HG03196 (cell line): ENCODE measurements around the gene TEKT4.
"Not testable (repeated sequence)": the region's sequence is repeated elsewhere in the genome, so short reads cannot be mapped to it uniquely, and the experiment has no call there.

Experiments used
- ATAC-seq: cut with Tn5 transposase; IDR thresholded peaks from one replicate; pipeline ENCODE4 v1.9.1; 2021; ENCODE audit not compliant: unreplicated experiment

TEKT4 gene, protein sequence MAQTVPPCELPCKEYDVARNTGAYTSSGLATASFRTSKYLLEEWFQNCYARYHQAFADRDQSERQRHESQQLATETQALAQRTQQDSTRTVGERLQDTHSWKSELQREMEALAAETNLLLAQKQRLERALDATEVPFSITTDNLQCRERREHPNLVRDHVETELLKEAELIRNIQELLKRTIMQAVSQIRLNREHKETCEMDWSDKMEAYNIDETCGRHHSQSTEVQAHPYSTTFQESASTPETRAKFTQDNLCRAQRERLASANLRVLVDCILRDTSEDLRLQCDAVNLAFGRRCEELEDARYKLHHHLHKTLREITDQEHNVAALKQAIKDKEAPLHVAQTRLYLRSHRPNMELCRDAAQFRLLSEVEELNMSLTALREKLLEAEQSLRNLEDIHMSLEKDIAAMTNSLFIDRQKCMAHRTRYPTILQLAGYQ

DNA sequence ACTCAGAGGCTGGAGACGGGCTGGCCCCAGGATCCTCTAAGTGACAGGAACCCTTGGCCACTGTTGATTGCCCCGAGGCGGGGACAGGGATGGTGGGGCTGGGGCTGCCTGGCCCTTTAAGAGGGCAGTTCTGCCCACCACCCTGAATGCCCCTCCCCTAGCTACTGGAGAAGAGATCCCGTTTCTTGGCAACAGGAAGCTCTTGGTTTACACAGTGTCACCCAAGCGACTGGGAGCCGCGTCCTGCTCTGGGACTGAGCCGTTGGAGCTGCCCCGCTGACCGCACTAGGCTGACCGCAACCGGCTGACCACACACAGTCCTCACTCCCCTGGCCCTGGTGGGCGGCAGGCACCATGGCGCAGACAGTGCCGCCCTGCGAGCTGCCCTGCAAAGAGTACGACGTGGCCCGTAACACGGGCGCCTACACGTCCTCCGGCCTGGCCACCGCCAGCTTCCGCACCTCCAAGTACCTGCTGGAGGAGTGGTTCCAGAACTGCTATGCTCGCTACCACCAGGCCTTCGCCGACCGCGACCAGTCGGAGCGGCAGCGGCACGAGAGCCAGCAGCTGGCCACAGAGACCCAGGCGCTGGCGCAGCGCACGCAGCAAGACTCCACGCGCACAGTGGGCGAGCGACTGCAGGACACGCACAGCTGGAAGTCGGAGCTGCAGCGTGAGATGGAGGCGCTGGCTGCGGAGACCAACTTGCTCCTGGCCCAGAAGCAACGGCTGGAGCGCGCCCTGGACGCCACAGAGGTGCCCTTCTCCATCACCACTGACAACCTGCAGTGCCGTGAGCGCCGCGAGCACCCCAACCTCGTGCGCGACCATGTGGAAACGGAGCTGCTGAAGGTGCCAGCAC lies at the start of gene TEKT4:
TSS of gene TEKT4 (plus strand) at position 205 of the 862 bp plus-strand sequence. CDS start at position 355, 150 bp downstream.
- no peak for ATAC-seq

GRCh38 chr2:94839224-94839623 lies 32.0 kb upstream of the TEKT4 start:
- not testable (repeated sequence) for ATAC-seq

GRCh38 chr2:94856856-94857255 lies 14.4 kb upstream of the TEKT4 start:
- ATAC-seq = not testable (repeated sequence)

DNA sequence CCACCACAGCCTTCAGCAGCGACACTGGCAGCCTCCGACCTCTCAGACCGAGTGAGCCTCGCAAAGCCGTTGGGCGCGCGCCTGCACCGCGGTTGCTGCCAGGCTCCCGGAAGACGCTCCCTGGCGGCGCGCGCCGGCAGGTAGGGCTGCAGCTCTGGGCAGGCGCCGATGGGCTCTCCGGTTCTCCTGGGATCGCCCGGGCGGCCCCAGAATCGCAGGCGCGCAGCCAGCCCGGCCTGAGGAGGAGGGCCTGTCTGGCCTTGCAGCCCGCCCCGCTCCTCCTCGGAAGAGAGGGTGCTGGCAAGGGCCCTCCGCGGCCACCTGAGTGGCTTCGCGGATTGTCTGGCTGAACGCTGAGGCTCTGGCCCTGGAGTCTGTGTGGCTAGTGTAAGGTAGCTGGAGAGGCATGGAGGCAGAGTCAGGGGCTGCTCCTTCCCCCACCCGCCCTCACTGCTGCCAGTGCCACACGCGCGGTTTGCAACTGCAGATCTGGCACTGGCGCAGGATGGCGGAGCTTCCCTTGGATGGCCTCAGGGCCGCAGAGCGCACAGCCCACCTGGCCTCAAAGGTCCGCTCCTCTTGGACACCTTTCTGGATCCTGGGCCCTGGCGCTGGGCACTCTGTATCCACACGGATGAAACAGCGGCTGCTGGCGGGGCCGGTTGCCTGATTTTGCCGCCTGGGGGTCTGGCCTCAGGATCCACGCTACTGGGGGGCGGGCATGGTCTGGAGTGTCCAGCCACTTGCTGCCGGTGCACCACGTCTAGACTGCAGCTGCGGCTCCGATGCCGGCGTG lies 13.7 kb upstream of the TEKT4 start:
- not testable (repeated sequence) for ATAC-seq

DNA sequence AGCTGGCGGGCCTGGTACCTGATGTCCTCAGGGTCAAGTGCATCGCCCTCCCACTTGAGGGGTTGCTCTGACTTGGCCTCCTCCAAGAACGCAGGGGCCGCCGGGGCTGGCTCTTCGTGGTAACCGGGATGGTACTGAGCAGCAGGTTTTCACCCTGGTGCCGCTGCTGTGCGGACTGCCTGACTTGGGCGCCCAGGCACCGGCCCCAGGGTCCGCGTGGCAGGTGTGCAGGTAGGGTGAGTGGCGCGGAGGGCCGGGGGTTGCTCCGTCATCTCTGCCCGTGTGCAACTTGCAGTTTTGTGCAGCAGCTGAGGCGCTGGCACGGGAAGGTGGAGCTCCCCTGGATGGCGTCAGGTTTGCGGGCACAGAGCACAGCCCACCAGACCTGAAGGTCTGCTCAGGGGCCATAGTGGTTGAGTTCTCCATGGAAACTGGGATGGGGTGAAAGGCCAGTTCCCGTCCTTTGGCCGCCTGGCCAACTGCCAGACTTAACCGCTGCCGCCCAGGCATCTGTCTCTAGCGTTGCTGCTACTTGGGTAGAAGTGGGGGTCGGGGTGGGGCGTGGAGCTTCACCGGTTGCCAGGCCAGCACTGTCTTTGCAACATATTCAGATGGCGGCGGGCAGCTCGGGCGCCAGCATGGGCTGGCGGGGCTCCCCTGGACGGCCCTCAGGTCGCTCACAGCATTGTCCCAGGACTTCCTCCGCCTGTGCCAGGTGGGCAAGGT lies 12.9 kb upstream of the TEKT4 start:
- ATAC-seq = not testable (repeated sequence)

DNA sequence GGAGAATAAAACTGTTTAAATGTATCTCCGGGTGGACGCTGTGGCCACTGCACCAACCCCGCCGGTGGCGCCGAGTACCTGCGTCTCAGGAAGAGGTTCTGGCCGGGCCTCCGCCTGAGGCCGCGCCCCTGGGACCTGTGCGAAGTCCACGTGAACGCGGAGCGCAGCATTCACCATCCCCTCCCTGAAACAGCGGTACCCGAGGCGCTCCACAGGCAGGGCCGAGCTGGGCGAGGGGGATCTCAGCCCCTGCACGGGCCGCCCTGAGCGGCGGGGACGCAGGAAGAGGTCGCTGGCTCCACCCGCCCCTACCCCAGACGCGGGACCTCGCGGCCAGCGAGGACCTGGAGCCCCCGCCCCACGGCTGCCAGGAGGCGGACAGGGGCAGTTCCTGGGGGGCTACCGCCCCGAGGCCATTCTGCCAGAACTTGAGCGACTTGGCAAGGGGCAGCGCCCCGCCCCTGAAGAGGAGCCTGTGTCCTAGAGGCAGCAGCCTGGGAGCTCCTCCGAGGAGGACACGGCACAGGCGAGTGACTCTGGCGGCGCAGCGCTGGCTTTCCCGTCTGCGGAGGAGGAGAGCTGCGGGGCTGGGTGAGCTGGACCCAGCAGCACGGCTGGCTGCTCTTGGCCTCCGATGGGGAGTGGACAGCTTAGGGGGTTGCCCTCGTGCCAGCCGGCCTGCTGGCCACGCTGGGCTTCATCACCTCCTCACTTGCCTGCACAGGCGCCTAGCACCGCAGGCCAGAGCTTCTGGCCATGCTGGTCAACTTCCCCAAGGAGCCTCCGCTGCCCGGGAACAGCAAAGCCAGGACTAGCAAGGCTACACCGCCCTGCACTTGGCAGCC lies 9.7 kb upstream of the TEKT4 start:
- ATAC-seq = no peak

- not testable (repeated sequence) for ATAC-seq
Measured at GRCh38 chr2:94862903-94863302, 8.3 kb upstream of the TEKT4 start.

DNA sequence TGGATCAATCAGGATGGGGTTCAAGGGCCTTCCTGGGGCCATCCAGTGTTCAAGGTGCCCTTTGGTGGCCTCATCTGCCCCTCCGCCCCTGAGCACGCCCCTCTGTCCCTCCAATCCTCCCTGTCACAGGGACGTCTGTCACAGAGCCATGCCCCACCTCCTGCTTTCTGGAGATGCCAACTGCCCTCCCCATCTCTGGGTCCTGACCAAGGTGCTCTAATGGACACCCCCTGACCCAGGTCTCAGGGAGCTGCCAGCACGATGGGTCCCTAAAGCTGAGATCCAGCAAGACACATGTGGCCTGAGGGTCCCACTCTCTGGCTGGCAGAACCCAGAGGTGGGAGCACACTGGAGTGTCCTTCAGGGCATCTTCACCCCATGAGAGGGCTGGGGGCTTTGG lies 2.1 kb upstream of the TEKT4 start:
- ATAC-seq = no peak

DNA sequence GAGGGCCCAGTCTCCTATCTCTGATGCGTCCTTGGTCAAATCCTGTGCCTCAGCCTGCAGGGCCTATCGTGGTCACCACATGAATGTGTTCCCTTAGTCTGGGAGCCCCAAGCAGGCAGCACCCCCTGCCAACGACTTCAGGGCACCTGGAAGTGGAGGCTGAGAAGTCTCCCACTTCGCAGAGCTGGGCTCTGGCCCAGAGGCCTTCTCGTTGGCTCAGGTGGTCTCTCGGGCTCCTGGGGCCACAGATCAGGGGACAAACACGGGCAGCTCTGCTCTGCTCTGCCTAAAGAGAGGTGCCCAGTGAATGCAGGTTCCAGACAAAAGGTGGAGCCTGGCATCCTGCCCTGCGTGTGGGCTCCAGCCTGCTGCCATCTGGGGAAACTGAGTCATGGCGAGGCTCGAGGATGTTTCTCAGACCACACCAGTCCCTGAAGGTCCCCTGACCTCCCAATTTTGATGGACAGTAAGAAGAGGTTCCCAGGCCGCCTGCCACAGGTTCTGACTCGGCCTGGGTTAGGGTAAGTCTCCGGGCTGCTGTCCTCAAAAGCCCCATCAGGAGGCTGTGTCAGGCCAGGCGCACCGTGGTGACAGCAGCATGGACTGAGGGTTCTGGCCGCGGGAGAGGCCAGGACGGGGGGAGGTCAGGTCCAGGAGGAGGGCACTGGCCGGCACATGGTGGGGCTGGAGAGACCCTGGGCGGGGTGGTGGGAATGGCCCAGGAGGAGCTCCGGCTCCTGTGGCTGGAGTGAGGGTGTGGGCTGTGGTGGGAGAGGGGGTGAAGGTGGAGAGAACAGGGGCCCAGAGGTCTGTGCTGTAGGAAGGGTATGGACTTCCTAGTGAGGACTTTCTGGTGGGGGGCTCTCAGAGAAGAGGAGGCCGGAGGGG lies 1.4 kb upstream of the TEKT4 start:
- ATAC-seq = no peak

- ATAC-seq = no peak
Measured at GRCh38 chr2:94870440-94871225, 597 bp upstream of the TEKT4 start.

DNA sequence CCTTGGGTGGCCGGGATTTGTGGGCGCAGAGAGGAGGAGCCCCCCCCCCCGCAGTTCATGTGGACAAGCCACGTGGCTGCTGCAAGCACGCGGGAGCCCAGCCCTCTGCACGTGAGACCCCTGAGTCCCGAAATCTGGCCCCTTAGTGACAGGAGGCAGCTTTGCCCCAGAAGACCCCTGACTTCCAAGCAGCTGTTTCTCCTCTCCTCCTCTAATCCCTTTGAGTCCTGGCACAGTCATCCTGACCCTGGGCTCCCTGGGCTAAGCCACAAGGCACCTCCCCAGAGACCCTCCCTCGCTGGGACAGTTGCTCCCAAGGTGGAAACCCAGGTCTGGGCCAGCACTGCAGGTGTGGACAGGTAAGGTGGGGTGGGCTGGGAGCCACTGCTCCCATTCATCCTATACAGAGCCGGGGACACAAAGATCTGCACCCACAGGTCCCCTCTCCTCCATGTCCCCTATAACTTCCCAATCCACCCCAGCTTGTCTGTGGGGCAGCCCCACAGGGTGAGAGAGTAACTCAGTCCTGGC lies 923 bp downstream of the TEKT4 start:
- no peak for ATAC-seq

DNA sequence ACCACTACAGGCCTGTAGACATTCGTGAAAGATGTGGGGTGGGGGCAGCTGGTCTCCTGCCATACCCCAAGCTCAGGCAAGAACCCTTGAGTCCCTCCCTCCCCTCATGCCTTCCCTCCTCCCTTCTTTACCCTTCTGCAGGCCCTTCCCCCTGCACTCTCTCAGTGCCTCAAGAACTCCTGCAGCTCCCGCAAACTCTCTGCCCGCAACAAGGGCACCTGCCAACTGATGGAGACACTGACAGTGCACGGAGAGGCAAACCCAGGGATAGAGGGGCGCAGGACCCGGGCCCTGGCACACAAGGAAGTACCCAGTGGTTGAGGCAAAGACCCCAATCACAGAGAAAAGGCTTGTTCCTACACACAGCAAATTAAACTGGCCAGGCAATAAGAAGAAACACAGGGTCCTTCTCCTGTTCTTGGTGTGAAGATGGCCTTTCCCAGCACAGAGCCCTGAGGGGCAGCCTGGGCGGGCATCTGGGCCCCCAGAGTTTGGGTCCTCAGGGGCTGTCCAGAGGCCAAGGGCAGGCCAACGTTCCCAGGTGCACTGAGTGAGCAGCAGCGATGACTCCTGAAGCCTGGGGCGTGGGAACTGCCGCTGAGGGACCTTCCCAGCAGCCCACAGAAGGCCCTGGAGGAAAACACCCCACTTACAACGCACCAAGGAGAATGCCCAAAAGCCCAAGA lies 1.6 kb downstream of the TEKT4 start:
- no peak for ATAC-seq

DNA sequence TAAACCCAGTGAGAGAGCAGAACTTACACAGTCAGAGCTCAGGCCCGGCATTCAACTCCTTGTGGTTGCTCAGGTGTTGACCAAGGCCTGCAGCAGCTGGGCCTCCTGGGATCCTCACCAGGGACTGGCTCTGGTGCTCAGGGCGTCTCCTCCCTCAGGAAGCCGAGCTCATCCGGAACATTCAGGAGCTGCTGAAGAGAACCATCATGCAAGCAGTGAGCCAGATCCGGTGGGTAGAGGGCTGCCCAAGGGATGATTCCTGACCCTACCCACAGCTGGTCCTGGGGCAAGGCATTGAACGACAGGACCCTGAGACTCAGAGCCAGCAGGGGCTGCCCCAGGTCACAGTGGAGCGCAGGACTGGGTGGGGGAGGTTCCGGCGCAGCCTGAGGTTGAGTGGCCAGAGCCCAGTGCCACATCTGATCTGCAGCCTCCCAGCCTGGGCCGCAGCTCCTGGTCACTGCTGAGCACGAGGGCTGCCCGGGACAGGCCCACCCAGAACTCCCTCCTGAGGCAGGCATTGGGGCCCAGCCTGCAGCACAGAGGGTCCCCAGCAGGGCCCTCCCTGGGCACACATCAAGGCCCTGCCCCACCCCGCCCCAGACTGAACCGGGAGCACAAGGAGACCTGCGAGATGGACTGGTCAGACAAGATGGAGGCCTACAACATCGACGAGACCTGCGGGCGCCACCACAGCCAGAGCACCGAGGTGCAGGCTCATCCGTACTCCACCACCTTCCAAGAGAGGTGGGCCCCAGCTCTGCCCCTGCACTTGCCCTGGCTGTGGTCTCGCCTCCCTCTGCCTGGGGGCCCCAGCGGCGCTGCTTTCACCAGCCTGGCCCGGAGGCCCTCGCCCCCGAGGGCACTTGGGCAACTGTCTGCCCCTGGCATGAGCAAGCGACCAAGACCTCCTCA lies 2.4 kb downstream of the TEKT4 start:
- ATAC-seq = peak; percentile 16

- peak; percentile 94 for ATAC-seq
Measured at GRCh38 chr2:94874277-94874997, 3.2 kb downstream of the TEKT4 start.
